Lower lobe of right lung (tissue), 2 donors: ENCODE results near the gene SMARCD3. TPM values are rescaled to one million over a fixed set of nuclear protein-coding genes. Genes with fewer than 3 reads are reported as not detected.

ENCODE experiments used
- ATAC-seq, 2 donors: fragments of 200-7000 bp; cut with Tn5 transposase; one replicate each; pipeline ENCODE4 v1.9.1; 2020 to 2022; ENCODE audit warnings: mild to moderate bottlenecking in 2 of 2, moderate library complexity in 2 of 2
- DNase-seq: peaks from one replicate; pipeline ENCODE4 v3.0.0-alpha.2; 2020
- H3K27ac ChIP-seq: fragments of 200-600 bp; one replicate; pipeline ENCODE4 v1.8.0; 2022
- H3K27me3 ChIP-seq: fragments of 200-600 bp; one replicate; pipeline ENCODE4 v1.8.0; 2022; ENCODE audit warnings: low read depth
- H3K36me3 ChIP-seq: fragments of 200-600 bp; one replicate; pipeline ENCODE4 v1.8.0; 2022; ENCODE audit warnings: mild to moderate bottlenecking
- H3K4me1 ChIP-seq: fragments of 200-600 bp; one replicate; pipeline ENCODE4 v1.8.0; 2022
- H3K4me3 ChIP-seq: fragments of 200-600 bp; one replicate; pipeline ENCODE4 v1.8.0; 2022; ENCODE audit warnings: mild to moderate bottlenecking
- H3K9me3 ChIP-seq: fragments of 200-600 bp; one replicate; pipeline ENCODE4 v1.8.0; 2022
- intact Hi-C: fragments of 100-400 bp; cut with DNase I; formaldehyde crosslinking; loops from one replicate; pipeline ENCODE4 v1.11.0; 2022
- total RNA-seq: library from RNA; stranded (reverse); fragmentation: NEBNext Ultra II Directional; extraction: Animal tissue kit (Norgen Biotek cat#: 25700); gene quantifications from one replicate; pipeline ENCODE4 v1.2.1, GENCODE V29; 2021
- TF ChIP-seq, protein P1 (sequence below): fragments of 200-600 bp; IDR thresholded peaks from one replicate; pipeline ENCODE4 v1.8.0; 2022; ENCODE audit warnings: antibody characterized with exemption, mild to moderate bottlenecking
- donor health status: DM: no; HTN: yes; CAD: no; lungs with severe emphysema.

Gene SMARCD3
- total RNA-seq, 1 donor from 2014 or later, result 53.1 TPM

DNA sequence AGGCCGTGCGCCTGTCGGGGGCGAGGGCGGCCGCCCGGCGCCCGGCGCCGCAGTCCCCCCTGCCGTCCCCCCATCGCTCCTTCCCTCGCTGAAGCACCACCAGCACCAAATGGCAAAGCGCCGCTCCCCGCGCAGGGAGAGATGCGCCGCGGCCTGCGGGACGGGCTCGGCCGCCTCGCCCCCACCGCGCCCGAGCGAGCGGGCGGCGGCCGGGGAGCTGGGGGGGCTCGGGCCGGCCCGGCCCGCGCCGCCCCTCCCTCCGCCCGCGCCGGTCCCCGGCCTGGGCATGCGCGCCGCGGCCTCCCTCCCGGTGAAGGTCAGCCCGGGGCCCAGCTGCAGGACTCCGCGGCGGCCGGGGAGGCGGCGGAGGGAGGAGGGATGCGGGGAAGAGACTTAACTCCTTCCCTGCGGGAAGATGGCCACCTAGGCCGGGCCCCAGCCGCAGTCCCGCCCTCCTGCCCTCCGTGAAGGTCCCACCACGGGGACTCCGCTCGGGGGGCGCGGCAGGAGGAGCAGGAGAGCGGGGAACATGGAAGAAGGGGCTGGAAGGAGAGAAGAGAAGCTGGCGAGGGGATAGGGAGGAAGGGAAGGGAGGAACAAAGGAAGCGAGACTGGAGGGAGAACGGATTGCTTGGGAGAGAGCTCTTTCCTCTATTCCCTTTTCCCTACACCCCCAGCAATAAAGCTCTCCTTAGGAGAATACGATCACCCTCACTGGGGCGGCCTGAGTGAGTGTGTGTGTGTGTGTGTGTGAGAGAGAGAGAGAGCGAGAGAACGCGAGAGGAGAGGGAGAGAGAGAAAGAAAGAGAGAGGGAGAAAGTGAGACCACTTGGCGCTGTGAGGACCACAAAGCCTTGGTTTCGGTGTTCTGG, 3.4 kb upstream of the SMARCD3 start:
- H3K9me3 ChIP-seq, result no peaks in the 10 kb centered on the region
- no peaks in the 10 kb centered on the region for H3K36me3 ChIP-seq
- H3K27me3 ChIP-seq, result peaks cover 13% of the 10 kb centered on the region
- H3K4me3 ChIP-seq, result peak overlapping the region; percentile 66
- intact Hi-C loops, result no loop called here
- TF ChIP-seq, protein P1, sequence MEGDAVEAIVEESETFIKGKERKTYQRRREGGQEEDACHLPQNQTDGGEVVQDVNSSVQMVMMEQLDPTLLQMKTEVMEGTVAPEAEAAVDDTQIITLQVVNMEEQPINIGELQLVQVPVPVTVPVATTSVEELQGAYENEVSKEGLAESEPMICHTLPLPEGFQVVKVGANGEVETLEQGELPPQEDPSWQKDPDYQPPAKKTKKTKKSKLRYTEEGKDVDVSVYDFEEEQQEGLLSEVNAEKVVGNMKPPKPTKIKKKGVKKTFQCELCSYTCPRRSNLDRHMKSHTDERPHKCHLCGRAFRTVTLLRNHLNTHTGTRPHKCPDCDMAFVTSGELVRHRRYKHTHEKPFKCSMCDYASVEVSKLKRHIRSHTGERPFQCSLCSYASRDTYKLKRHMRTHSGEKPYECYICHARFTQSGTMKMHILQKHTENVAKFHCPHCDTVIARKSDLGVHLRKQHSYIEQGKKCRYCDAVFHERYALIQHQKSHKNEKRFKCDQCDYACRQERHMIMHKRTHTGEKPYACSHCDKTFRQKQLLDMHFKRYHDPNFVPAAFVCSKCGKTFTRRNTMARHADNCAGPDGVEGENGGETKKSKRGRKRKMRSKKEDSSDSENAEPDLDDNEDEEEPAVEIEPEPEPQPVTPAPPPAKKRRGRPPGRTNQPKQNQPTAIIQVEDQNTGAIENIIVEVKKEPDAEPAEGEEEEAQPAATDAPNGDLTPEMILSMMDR, result no peak
- peak overlapping the region; percentile 80 for H3K27ac ChIP-seq
- ATAC-seq (peak; percentile 67 to 68), DNase-seq (peak; percentile 74)
- peaks cover 43% of the 10 kb centered on the region for H3K4me1 ChIP-seq

DNA sequence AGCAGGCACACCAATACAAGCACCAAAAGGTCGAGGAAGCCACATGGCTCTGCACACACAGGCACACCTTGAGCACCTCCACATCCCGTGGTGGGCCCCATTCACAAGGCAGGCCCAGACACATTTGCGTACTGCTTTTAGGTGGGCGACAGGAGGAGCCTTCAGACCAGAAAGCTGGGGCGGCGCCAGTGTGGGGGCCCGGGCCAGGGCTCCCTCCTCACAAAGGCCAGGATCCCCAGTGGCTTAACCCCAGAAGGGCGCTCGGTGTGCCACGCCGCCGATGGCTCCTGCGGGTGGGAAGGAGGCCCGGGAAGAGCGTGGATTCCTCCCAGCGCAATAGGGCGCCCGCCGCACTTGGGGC, 2.8 kb upstream of the SMARCD3 start:
- Histone ChIP-seq H3K9me3 (no peaks in the 10 kb centered on the region), H3K27me3 (peaks cover 13% of the 10 kb centered on the region), H3K27ac (peak overlapping the region; percentile 80), H3K4me3 (peak overlapping the region; percentile 66), H3K36me3 (no peaks in the 10 kb centered on the region), H3K4me1 (peaks cover 47% of the 10 kb centered on the region)
- no peak for DNase-seq
- ATAC-seq, result no peak
- intact Hi-C loops, result no loop called here
- TF ChIP-seq, protein P1, result no peak

DNA sequence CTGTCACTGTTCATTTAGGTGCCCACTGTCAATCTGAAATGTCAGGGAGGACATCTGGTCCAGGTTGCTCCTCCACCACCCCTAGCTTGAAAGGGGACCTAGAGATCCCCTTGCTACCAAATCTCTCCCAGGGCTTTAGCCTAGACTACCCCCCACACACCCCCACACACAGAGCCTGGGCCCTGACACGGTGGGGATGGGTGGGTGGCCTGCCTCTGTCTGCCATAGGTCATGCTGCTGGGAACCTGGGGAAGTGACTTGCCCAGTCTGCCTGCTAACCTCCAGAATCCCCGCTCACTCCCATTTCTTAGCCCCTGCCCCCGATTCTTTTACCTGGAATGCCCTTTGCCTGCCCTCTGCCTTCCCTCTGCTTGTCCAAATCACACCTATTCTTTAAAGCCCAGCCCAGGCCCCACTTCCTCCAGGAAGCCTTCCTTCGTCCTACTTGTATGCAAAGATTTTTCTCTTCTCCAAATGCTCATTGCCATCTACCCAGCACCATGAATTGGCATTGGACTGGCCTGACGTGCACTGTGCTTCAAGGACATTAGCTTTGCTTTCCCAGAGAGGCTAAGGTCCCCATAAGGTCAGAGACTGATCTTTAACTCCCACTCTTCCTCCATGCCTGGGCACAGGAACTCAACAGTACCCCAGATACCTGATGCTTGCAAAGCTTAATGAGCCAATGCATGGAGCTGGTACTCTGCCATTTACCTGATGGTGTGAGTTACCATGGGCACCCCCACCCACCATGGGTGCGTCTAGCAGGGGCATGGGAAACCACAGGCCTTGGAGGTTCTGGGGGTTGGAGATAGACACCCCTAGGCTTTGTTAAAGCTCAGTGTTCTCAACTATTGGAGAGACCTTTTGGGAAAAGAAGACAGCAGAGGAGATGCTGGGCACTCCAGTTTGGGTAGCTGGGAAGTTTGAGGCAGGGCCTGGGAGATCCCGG, 2.0 kb upstream of the SMARCD3 start:
- Histone ChIP-seq H3K27ac (peak overlapping the region; percentile 89), H3K4me3 (peak overlapping the region; percentile 66), H3K4me1 (peaks cover 55% of the 10 kb centered on the region), H3K9me3 (no peaks in the 10 kb centered on the region), H3K27me3 (peaks cover 17% of the 10 kb centered on the region), H3K36me3 (no peaks in the 10 kb centered on the region)
- intact Hi-C loops, result no loop called here
- TF ChIP-seq, protein P1, result no peak
- ATAC-seq (no peak), DNase-seq (no peak)

DNA sequence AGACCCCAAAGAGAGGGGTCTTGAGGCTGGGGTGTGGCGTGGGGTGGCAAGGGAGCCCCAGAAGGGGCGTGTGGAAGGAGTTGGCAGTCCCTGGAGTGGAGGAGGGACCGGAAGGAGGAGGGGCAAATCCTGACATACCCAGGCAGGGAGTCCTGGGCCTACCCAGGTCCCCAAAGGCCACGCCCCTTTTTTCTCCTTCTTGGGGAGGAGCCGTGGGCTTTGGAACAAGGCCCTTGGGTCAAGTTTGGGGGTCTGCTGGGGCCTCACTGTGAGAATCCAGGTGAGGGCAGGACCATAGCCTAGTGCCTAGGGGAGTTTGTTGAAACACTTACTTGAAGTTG, 1.2 kb upstream of the SMARCD3 start:
- TF ChIP-seq, protein P1, result no peak
- peak overlapping the region; percentile 89 for H3K27ac ChIP-seq
- peaks cover 24% of the 10 kb centered on the region for H3K27me3 ChIP-seq
- ATAC-seq (peak; percentile 36 to 60), DNase-seq (peak; percentile 72)
- no peaks in the 10 kb centered on the region for H3K36me3 ChIP-seq
- peaks cover 63% of the 10 kb centered on the region for H3K4me1 ChIP-seq
- H3K4me3 ChIP-seq, result peak overlapping the region; percentile 62
- intact Hi-C loops, result no loop called here
- no peaks in the 10 kb centered on the region for H3K9me3 ChIP-seq

DNA sequence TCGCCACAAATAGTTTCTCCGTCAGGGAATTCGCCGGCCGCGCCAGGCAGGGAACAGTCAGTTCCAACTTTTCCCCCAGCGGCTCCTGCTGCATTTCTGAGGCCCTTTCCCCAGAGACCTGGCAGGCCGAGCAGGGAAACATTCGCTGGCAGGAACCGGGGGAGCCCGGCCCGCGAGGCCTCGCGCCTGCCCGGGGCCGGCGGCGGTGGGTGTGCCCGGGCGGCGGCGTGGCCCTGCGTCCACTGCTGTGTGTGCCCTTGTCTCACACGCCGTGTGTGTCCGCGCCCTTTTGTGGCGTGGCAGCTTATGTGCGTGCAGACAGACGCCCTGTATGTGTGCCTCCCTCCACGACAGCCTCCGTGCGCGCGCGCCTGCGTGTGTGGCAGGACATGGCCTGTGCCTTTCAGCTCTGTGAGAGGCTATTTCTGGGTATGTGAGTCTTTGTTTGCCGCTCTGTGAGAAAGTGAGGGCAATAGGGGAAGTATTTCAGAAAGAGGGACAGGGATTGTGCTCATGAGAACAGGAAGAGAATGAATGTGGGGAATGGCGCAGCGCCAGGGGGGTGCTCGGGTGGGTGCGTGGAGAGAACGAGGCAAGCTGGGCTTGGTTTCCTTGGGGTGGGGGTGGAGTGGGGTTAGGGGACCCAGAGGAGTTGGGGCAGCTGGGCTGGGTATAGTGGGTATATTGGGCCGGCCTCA, 689 bp upstream of the SMARCD3 start:
- H3K4me1 ChIP-seq, result peaks cover 68% of the 10 kb centered on the region

More for the DNA sequence above, 689 bp upstream of the SMARCD3 start:
- Histone ChIP-seq H3K27me3 (peaks cover 27% of the 10 kb centered on the region), H3K36me3 (no peaks in the 10 kb centered on the region), H3K27ac (peak overlapping the region; percentile 89), H3K4me3 (peak overlapping the region; percentile 62), H3K9me3 (no peaks in the 10 kb centered on the region)
- intact Hi-C loops, result no loop called here
- TF ChIP-seq, protein P1, result no peak
- peak; percentile 41 to 48 for ATAC-seq
- peak; percentile 79 for DNase-seq
